Endothelial cell of umbilical vein (primary cell): ENCODE measurements around the gene PTN.

Source experiments
- EZH2 ChIP-seq: IDR thresholded peaks from 2 replicates; pipeline ENCODE4 v1.6.1; 2012; ENCODE audit warnings: borderline replicate concordance, low read depth, mild to moderate bottlenecking, moderate library complexity, low read length, inconsistent platforms; ENCODE audit not compliant: severe bottlenecking
- GATA2 ChIP-seq: IDR thresholded peaks from 2 replicates; pipeline ENCODE4 v1.7.0; 2011; ENCODE audit warnings: low read depth, mild to moderate bottlenecking, moderate library complexity, mixed read lengths, low read length; ENCODE audit not compliant: insufficient read length, insufficient read depth
- MAX ChIP-seq: IDR thresholded peaks from 2 replicates; pipeline ENCODE4 v1.6.1; 2011; ENCODE audit not compliant: insufficient read depth, insufficient read length
- MYC ChIP-seq: IDR thresholded peaks from one replicate; pipeline ENCODE4 v1.6.1; 2011; ENCODE audit warnings: mild to moderate bottlenecking, low read depth, low read length
- POLR2A ChIP-seq: IDR thresholded peaks from 2 replicates; pipeline ENCODE4 v1.6.1; 2012; ENCODE audit warnings: low read depth, mild to moderate bottlenecking, control low read depth, low read length
- POLR2AphosphoS5 ChIP-seq: IDR thresholded peaks from 2 replicates; pipeline ENCODE4 v1.6.1; 2012; ENCODE audit warnings: low read depth, mild to moderate bottlenecking, control low read depth, low read length, moderate library complexity; ENCODE audit not compliant: insufficient read depth
- TF ChIP-seq, protein P1 (sequence below), 2 donors: IDR thresholded peaks; 1 replicate in 1 of 2; 2 replicates in 1 of 2; pipeline ENCODE4 v1.5.1; 2011; ENCODE audit warnings: low read length in 2 of 2, mild to moderate bottlenecking in 2 of 2, moderate library complexity in 2 of 2, control low read depth in 1 of 2, inconsistent platforms in 1 of 2, low read depth in 1 of 2; ENCODE audit not compliant: insufficient read depth in 1 of 2; ENCODE audit errors: extremely low read depth in 1 of 2

DNA sequence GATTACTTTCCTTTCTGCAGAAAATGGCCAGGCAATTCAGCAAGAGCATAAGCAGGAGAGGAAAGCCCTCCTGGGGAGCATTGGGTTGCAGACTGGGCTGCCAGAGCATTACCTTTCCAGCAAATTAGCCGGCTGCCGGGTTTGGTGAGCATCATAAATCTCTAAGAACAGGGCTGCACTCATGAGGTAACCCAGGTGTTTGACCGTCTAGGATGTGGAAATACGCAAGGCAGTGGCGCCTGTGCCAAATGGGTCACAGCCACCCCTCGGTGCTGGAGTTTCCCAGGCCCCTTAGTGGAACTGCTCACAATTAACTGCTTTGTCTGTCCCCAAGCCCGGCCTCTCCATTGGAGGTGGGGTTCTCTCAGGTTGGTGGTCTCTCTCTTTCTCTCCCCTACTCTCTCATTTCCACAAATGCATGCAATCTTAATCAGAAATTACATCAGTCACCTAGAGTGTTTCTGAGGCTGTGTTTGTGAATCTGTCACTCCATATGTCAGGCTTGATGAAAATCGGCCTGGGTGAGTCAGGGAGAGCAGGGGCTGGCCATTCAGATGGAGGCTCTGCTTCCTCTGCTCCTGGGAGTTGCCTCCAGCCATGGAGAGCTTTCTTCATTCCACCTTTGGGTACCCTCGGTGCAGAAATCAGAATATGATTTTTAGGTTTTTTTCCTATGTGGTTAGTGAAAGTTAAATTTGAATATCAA lies 26.7 kb downstream of the PTN start:
- TF ChIP-seq, protein P1, sequence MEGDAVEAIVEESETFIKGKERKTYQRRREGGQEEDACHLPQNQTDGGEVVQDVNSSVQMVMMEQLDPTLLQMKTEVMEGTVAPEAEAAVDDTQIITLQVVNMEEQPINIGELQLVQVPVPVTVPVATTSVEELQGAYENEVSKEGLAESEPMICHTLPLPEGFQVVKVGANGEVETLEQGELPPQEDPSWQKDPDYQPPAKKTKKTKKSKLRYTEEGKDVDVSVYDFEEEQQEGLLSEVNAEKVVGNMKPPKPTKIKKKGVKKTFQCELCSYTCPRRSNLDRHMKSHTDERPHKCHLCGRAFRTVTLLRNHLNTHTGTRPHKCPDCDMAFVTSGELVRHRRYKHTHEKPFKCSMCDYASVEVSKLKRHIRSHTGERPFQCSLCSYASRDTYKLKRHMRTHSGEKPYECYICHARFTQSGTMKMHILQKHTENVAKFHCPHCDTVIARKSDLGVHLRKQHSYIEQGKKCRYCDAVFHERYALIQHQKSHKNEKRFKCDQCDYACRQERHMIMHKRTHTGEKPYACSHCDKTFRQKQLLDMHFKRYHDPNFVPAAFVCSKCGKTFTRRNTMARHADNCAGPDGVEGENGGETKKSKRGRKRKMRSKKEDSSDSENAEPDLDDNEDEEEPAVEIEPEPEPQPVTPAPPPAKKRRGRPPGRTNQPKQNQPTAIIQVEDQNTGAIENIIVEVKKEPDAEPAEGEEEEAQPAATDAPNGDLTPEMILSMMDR (IDR thresholded peaks at IDR 0.05; ENCODE audit: extremely low read depth in 1 of 2, insufficient read depth in 1 of 2, low read depth in 1 of 2, low read length in 2 of 2): no peak
- TF ChIP-seq POLR2AphosphoS5 (no peak), EZH2 (no peak), POLR2A (no peak), MYC (no peak), MAX (no peak), GATA2 (no peak)
